Esophagus muscularis mucosa (tissue), 4 donors: ENCODE data around the gene ANXA4. TPM values are rescaled to one million over a fixed set of nuclear protein-coding genes. Genes with fewer than 3 reads are reported as not detected.
A peak's percentile ranks its signal among the peaks of the same experiment; 100 is the strongest.

Source experiments
- DNase-seq: peaks from one replicate; pipeline ENCODE4 v3.0.0-alpha.2; 2017; ENCODE audit errors: extremely low spot score
- H3K27ac ChIP-seq, 4 donors: fragments of 200-600 bp; sonication (generic); replicated peaks in 1 of 4; 1 replicate in 3 of 4; 2 replicates in 1 of 4; pipeline ENCODE4 v1.5.1; 2016 to 2019; ENCODE audit warnings: mild to moderate bottlenecking in 1 of 4
- H3K27me3 ChIP-seq, 4 donors: fragments of 200-600 bp; sonication (generic); one replicate each; pipeline versions ENCODE4 v1.5.1 to v1.6.0; 2016 to 2019
- H3K36me3 ChIP-seq, 4 donors: fragments of 200-600 bp; sonication (generic); one replicate each; pipeline ENCODE4 v1.5.1; 2016 to 2019
- H3K4me1 ChIP-seq, 4 donors: fragments of 200-600 bp; sonication (generic); one replicate each; pipeline ENCODE4 v1.5.1; 2016 to 2019
- H3K4me3 ChIP-seq, 4 donors: fragments of 200-600 bp; sonication (generic); 1 replicate in 2 of 4; 2 replicates in 2 of 4; pipeline ENCODE4 v1.5.1; 2016 to 2019; ENCODE audit warnings: mild to moderate bottlenecking in 4 of 4, moderate library complexity in 1 of 4
- H3K9me3 ChIP-seq, 4 donors: fragments of 200-600 bp; sonication (generic); 1 replicate in 3 of 4; 2 replicates in 1 of 4; pipeline ENCODE4 v1.5.1; 2016 to 2019
- CTCF ChIP-seq, 3 experiments: fragments of 200-600 bp in 2 of 3; fragments of 450-650 bp in 1 of 3; sonication (generic) in 2 of 3; IDR thresholded peaks; one replicate each; pipeline ENCODE4 v1.5.1; 2017 to 2019; ENCODE audit warnings: antibody characterized with exemption in 3 of 3, mild to moderate bottlenecking in 2 of 3, moderate library complexity in 1 of 3
- EP300 ChIP-seq: sonication (generic); formaldehyde crosslinking; IDR thresholded peaks from one replicate; pipeline ENCODE4 v1.6.1; 2017; ENCODE audit warnings: antibody characterized with exemption
- POLR2A ChIP-seq: fragments of 450-650 bp; IDR thresholded peaks from one replicate; pipeline ENCODE4 v1.6.1; 2017; ENCODE audit warnings: antibody characterized with exemption, moderate library complexity, mild to moderate bottlenecking, low read depth
- POLR2AphosphoS5 ChIP-seq, 2 donors: sonication (generic); formaldehyde crosslinking; IDR thresholded peaks; one replicate each; pipeline ENCODE4 v1.6.1; 2017; ENCODE audit warnings: antibody characterized with exemption in 2 of 2
- WGBS: methylation state at CpG from one replicate; pipeline ENCODE4 v1.1.5; 2018; 5-methylcytosine and 5-hydroxymethylcytosine counted together
- intact Hi-C: fragments of 100-400 bp; cut with DNase I; formaldehyde crosslinking; loops from one replicate; pipeline ENCODE4 v1.15.1; 2023
- total RNA-seq, 4 donors: library from RNA; depleted of rRNA; stranded (reverse); fragments of >200 nt; gene quantifications; one replicate each; pipeline versions ENCODE4 v1.1.0 to v1.2.1, GENCODE V29; 2016

The ANXA4 gene
- total RNA-seq, 4 donors from 2014 or later: 44.9 to 94.8 (median 58.5) TPM

- H3K27me3 ChIP-seq: no peaks in the 10 kb centered on the region
- no peak for DNase-seq
- H3K4me1 ChIP-seq: peaks cover 19 to 47% (median 39%) of the 10 kb centered on the region in 4 donors
- no peak overlapping the region for H3K4me3 ChIP-seq
- H3K27ac ChIP-seq: no peak overlapping the region
- 34% methylated on average over 3 of the region's 3 CpGs for WGBS
- intact Hi-C loops: no loop called here
- no peaks in the 10 kb centered on the region for H3K36me3 ChIP-seq
- H3K9me3 ChIP-seq: no peaks in the 10 kb centered on the region
- no peak for TF ChIP-seq EP300
- no peak for TF ChIP-seq POLR2AphosphoS5 (IDR thresholded peaks at IDR 0.05)
- no peak for TF ChIP-seq POLR2A
- no peak for TF ChIP-seq CTCF (IDR thresholded peaks at IDR 0.05)
Observed at GRCh38 chr2:69767034-69767433, 25.1 kb downstream of the ANXA4 start.

DNA sequence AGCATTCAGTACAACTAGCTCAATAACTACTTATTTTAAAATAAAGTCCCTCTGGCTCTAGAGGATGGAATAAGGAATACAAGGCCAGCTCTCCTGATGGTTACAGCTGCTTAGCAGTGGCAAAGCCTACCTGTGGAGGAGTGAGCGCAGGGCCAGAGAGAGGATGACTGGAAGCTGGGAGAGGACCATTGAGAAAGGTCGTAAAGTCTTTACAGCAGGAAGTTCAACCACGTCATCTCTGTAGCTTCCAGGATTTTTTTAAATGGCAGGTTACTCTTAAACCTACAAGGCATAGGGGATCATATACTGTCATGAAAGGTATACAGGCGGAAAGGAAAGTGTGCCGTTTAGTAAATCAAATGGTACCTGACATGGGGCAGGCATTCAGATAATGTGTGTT, 26.3 kb downstream of the ANXA4 start:
- 93% methylated on average over 5 of the region's 5 CpGs for WGBS

DNA sequence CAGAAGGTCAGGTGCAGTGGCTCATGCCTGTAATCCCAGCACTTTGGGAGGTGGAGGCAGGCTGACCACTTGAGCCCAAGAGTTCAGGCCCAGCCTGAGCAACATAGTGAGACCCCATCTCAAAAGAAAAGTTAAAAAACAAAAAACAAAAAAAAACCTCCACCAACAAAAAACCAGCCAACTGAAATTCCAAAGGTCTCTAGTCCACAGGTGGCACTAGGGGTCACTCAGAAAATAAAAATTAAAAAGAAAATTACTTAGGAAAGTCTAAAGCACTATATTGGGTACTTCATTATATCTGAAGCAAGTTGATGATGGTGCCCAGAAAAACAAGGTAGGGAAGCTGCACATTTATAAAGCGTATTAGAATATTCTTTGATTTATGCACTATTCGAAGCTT, 26.9 kb downstream of the ANXA4 start:
- H3K9me3 ChIP-seq: no peaks in the 10 kb centered on the region
- 97% methylated on average over 2 of the region's 2 CpGs for WGBS
- peaks cover 19 to 59% (median 52%) of the 10 kb centered on the region in 4 donors for H3K4me1 ChIP-seq

More for the DNA sequence above, 26.3 kb downstream of the ANXA4 start:
- Histone ChIP-seq H3K4me1 (peaks cover 19 to 56% (median 49%) of the 10 kb centered on the region in 4 donors), H3K27ac (no peak overlapping the region), H3K4me3 (no peak overlapping the region), H3K27me3 (no peaks in the 10 kb centered on the region), H3K36me3 (no peaks in the 10 kb centered on the region), H3K9me3 (no peaks in the 10 kb centered on the region)
- TF ChIP-seq POLR2A (no peak), POLR2AphosphoS5 (IDR thresholded peaks at IDR 0.05) (no peak), EP300 (no peak), CTCF (IDR thresholded peaks at IDR 0.05) (no peak)
- DNase-seq: no peak
- intact Hi-C loops: no loop called here

DNA sequence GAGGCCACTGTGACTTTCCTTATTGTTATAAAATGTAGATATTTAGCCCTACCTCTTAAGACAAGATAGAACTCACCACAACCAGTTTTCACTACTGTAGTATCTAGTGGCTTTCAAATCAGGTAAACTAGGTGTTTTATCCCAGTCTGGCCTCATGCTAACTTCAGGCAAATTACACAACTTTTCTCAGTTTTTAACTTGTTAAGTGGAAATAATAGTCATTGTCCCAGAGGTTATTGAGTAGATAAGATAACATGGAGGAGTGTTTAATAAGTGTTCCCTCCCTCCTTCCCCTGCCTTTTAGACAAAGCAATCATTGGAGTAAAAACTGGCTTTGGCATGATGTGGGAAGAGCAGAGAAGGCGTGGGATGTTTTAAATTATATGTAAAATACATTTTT, 27.3 kb downstream of the ANXA4 start:
- no peak for TF ChIP-seq POLR2A
- TF ChIP-seq POLR2AphosphoS5 (IDR thresholded peaks at IDR 0.05): no peak
- no peak for TF ChIP-seq EP300
- no peak for TF ChIP-seq CTCF (IDR thresholded peaks at IDR 0.05)
- peak overlapping the region; percentile 11 to 62 (median 60) for H3K27ac ChIP-seq
- intact Hi-C loops: no loop called here
- no peaks in the 10 kb centered on the region for H3K27me3 ChIP-seq
- no peak overlapping the region for H3K4me3 ChIP-seq
- peaks cover 19 to 59% (median 53%) of the 10 kb centered on the region in 4 donors for H3K4me1 ChIP-seq
- WGBS: 96% methylated on average over 1 of the region's 1 CpG
- no peaks in the 10 kb centered on the region for H3K9me3 ChIP-seq
- DNase-seq: no peak
- no peaks in the 10 kb centered on the region for H3K36me3 ChIP-seq

More for the DNA sequence above, 26.9 kb downstream of the ANXA4 start:
- intact Hi-C loops: no loop called here
- TF ChIP-seq CTCF (IDR thresholded peaks at IDR 0.05) (no peak), EP300 (no peak), POLR2A (no peak), POLR2AphosphoS5 (IDR thresholded peaks at IDR 0.05) (no peak)
- H3K27me3 ChIP-seq: no peaks in the 10 kb centered on the region
- H3K36me3 ChIP-seq: no peaks in the 10 kb centered on the region
- H3K4me3 ChIP-seq: no peak overlapping the region
- H3K27ac ChIP-seq: no peak overlapping the region
- DNase-seq: no peak

- no peaks in the 10 kb centered on the region for H3K36me3 ChIP-seq
- no peak for DNase-seq
- H3K9me3 ChIP-seq: no peaks in the 10 kb centered on the region
- peak overlapping the region; percentile 11 to 62 (median 60) for H3K27ac ChIP-seq
- intact Hi-C loops: no loop called here
- WGBS: 67% methylated on average over 5 of the region's 5 CpGs
- peaks cover 19 to 59% (median 54%) of the 10 kb centered on the region in 4 donors for H3K4me1 ChIP-seq
- TF ChIP-seq CTCF (IDR thresholded peaks at IDR 0.05): no peak
- TF ChIP-seq POLR2AphosphoS5 (IDR thresholded peaks at IDR 0.05): peak in 1 of 2 donors; percentile 36
- H3K27me3 ChIP-seq: no peaks in the 10 kb centered on the region
- H3K4me3 ChIP-seq: peak overlapping the region in 1 of 4 donors; percentile 2
Observed at GRCh38 chr2:69770193-69770702, 28.3 kb downstream of the ANXA4 start.
